ENCODE data around the gene KCNK7.

KCNK7 gene

DNA sequence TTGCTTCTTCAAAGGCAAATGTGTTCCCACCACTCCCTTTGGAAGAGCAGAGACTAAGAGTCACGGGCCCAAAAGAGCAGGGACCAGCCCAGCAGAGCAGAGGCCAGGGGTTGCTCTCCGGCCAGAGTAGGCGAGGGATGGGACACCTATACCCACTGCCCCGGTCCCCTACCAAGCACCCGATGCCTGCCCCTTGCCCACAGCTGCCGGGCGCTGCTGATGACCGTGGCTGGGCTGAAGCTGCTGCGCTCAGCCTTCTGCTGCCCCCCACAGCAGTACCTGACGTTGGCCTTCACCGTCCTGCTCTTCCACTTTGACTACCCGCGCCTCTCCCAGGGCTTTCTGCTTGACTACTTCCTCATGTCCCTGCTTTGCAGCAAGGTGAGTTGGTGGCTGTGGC is 31.6 kb upstream of the KCNK7 start:
- DNase-seq (ENCODE audit: low spot score), result no peak

DNA sequence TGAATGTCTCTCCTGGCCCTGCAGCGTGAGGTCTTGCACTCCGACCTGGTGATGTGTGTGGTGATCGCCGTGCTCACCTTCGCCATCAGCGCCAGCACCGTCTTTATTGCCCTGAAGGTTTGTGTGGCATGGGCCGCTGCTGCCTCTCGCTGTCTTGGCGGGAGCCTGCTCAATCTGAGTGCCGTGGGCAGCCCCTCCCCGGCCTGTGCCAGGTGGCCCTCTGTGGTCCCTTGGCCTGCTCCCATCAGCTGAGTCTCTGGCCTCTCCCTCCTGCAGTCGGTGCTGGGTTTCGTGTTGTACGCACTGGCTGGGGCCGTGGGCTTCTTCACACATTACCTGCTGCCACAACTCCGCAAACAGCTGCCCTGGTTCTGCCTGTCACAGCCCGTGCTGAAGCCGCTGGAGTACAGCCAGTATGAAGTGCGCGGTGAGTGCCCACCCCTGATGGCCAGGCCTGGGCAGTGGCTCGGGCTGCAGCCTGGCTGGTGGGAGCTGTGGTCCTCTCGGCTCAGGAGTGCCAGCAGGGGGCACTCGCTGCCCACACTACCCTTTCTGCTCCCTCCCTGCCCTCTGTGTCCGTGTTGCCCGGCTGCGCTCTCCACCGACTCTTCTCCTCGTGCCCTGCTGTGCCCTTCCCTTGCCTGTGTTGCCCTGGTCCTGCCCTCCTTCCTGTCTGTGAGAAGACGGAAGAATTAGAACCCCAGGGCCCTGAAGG is 30.2 kb upstream of the KCNK7 start:
- peak; percentile 89 for DNase-seq (ENCODE audit: low spot score)

- no peak for DNase-seq (ENCODE audit: low spot score)
Measured at GRCh38 chr11:65624931-65625627, 29.5 kb upstream of the KCNK7 start.

DNA sequence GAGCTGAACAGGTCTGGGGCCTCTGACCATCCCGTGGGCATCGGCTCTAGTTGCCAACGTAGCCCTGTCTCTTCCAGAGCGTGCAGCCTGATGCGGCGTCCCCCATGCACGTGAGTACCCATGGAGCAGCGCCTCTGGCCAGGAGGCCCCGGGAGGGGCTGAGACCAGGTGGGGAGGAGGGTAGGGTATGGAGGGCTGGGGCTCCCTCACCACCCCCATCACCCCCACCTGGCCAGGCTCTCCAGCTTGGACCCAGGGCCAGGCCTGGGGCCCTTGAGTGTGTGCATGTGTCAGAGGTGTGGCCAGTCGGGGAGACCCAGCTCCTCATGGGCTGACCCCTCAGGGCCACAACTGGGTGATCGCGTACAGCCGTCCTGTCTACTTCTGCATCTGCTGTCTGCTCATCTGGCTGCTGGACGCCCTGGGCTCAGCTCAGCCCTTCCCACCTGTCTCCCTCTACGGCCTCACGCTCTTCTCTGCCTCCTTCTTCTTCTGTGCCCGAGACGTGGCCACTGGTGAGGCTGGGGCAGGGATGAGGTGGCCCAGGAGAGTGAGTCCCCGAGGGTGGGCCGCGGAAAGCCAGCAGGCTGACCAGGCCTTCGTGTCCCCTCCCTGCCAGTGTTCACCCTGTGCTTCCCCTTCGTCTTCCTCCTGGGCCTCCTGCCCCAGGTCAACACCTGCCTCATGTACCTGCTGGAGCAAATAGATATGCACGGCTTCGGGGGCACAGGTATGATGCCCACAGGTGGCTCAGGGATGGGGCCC is 28.4 kb upstream of the KCNK7 start:
- no peak for DNase-seq (ENCODE audit: low spot score)

DNA sequence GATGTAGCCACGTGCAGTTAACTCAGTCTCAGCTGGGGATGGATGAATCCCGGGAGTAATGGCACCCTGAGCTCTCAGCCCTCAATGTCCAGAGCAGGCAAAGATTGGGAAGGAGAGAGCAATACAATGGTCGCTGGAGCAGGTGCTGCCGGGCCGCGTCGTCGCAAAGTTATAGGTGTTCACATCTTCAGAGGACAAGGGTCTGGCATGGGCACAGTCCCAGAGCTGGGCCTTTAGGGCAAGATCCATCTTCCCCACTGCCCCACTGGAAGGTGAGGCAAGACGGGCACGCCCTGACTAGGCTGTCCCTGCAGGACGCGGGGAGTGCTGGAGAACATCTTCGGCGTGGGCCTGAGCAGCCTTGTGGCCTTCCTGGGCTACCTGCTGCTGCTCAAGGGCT is 27.6 kb upstream of the KCNK7 start:
- DNase-seq (ENCODE audit: low spot score), result no peak

- DNase-seq (ENCODE audit: low spot score), result no peak
Measured at GRCh38 chr11:65622011-65622410, 26.4 kb upstream of the KCNK7 start.

DNA sequence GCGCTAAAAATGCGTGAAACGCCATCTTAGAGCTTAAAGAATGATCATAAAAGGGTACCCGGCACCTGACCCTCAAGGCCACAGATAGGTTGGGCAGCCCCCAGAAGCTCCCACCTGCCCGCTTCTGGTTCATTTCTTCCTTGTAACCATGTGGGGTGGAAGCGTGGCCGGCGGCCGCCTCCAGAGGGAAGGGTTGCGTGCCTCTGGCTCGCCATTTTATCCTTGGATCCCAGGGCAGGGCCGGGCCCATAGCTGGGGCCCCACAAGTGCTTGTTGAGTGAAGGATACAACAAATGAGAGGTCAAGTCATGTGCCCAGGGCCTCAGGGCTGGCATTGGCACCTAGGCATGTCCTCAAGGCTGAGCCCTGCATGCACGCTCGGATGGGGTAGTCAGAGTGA is 25.9 kb upstream of the KCNK7 start:
- no peak for DNase-seq (ENCODE audit: low spot score)

GRCh38 chr11:65620666-65621065 is 25.1 kb upstream of the KCNK7 start:
- DNase-seq (ENCODE audit: low spot score), result no peak

DNA sequence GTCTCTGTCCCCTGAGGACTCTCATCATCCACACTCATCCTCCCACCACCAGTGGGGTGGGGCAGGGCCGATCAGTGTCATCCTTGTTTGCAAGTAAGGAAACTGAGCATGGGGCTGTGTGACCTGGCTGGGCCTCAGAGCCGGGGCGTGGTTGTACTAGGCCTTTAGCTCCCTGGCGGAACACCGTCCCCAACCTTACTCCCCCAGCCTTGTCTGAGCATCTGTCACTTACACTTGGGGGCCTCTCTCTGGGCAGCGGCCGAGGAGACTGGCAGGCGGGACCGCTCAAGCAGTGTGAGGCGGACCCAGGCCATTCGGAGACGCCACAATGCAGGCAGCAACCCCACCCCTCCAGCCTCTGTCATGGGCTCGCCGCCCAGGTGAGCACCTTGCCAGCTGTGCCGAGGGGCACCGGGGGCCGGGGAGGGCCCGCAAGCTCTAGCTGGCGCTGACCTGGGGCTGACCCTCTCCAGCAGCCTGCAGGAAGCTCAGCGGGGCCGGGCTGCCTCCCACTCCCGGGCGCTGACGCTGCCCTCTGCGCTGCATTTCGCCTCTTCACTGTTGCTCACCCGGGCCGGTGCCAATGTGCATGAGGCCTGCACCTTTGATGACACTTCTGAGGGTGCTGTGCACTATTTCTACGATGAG is 23.8 kb upstream of the KCNK7 start:
- no peak for DNase-seq (ENCODE audit: low spot score)

DNA sequence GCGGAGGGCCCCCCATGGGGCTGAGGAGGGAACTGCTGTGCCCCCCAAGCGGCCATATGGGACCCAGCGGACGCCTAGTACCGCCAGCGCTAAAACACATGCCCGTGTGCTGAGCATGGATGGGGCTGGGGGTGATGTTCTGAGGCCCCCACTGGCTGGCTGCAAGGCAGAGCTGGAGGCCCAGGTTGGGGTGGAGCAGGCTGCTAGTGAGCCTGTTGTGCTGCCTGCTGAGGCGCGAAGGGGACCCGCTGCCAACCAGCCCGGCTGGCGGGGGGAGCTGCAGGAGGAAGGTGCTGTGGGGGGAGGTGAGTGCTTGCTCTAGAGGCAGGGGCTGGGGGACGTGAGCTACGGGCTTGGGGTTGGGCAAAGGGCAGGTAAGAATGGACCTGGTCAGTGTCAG is 23.2 kb upstream of the KCNK7 start:
- no peak for DNase-seq (ENCODE audit: low spot score)

GRCh38 chr11:65617990-65618751 is 22.6 kb upstream of the KCNK7 start:
- DNase-seq (ENCODE audit: low spot score), result no peak

GRCh38 chr11:65617136-65617850 is 21.7 kb upstream of the KCNK7 start:
- no peak for DNase-seq (ENCODE audit: low spot score)

- no peak for DNase-seq (ENCODE audit: low spot score)
Measured at GRCh38 chr11:65616575-65617001, 21.0 kb upstream of the KCNK7 start.

- DNase-seq (ENCODE audit: low spot score), result no peak
Measured at GRCh38 chr11:65615950-65616574, 20.5 kb upstream of the KCNK7 start.

DNA sequence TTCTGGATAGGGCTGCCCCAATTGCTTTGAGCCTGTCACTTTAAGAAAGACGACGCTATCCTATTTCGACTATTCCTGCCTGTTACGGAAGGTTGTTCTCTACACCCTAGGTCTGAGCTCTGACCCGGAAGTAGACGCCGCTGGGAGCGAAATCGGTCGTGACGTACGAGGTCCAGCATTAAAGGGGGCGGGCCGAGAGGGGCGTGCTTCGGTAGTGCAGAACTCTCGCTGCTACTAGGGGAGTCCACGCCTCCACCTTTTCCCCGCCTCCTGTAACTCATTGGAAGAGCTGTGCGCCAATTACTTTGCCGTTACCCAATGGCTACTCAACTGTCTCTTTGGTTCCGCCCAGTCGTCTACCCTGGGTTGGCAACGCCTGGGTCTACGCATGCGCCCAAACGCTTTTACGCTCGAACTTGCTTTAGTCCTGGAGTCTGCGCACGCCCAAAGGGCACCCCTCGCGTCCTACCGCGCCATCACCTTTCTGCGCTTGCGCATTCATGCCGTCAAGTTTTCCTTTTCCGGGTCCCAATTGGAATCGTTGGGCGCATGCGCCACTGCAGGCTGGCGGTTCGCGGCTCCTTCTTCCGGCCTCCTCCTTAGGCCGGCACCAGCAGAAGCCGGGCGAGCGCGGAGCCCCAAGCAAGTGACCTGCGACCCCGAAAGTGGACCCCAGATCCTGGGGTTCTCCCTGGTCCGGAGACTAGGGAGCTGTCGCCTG is 19.8 kb upstream of the KCNK7 start, which contains the start of gene PCNX3:
PCNX3 (plus strand) TSS at position 548 of the 721 bp plus-strand sequence. CDS start 536 bp downstream, outside the sequence.
- peak; percentile 100 for DNase-seq (ENCODE audit: low spot score)

GRCh38 chr11:65613091-65613928 is 17.7 kb upstream of the KCNK7 start:
- no peak for DNase-seq (ENCODE audit: low spot score)

DNA sequence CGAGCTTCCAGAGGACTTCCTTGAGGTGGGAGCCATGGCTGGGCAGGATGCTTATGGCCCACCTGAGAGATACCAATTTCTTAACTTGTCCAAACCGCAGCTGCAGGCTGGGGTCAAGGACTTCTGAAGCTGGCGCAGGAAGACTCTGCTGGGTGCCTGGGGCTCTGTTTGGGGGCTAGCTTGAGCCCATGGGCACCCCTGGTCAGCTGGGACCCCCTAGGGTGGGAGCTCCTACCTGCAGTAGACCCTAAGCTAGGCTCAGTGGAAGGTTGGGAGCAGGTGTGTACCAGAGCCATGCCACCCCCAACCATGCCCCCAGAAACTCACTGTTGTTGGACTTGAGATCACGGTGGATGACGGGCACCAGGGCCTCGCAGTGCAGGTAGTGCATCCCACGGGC is 17.1 kb upstream of the KCNK7 start:
- no peak for DNase-seq (ENCODE audit: low spot score)

DNA sequence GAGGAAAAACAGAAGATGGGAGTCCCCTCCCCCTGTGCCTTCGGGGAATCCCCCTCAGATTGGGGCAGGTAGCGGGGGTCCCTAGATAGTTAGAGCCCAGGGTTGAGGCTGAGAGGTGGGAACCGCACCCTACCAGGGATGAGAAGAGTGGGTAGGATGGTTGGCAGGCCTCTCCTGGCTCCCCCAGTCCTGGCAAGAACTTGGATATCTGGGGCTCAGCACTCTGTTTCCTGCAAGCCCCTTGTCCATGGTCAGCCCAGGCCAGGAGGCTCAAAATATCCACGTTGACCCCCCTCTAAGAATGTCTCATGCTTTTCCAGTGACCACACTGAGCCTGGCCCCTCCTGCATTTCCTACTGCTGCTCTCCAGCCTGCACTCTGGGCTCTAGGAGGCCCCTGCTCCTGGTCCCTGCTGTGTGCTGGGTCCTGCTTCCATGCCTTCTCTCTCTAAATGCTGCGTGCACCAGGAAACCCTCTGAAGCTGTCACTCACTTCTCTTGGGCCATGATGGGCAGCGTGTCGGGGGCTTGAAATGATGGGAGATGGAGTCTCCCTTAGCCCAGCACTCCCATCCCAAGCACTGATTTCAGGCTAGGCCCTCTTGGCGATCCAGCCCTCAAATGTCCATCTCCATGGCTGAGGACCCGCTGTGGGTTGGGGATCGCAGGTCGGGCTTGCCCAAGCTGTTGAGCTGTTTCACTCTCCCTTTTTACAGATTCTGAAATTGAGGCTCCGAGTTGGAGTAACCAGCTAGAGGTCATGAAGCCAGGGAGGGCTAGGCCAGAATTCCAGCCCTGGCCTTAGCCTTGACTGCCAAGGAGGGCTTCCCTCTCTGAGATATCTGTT is 16.4 kb upstream of the KCNK7 start:
- no peak for DNase-seq (ENCODE audit: low spot score)
